NCI-H128 (cell line): ENCODE data around the gene RPS24.
A peak's percentile ranks its signal among the peaks of the same experiment; 100 is the strongest.
"Not testable (repeated sequence)": the region's sequence is repeated elsewhere in the genome, so short reads cannot be mapped to it uniquely, and the experiment has no call there.

Experiments used
- DNase-seq: peaks from one replicate; lab custom pipeline; 2025; ENCODE audit not compliant: unreplicated experiment; lab: John Stamatoyannopoulos, UW

Gene RPS24

GRCh38 chr10:78033637-78034470 is at the start of gene RPS24:
Gene RPS24, plus strand, starts transcription at chr10:78033863. Its CDS starts 39 bp downstream, at chr10:78033902.
- peak; percentile 92 for DNase-seq

GRCh38 chr10:77984986-77985385 is 48.7 kb upstream of the RPS24 start:
- DNase-seq, result no peak

GRCh38 chr10:77987671-77988255 is 45.9 kb upstream of the RPS24 start:
- no peak for DNase-seq

- no peak for DNase-seq
Observed at GRCh38 chr10:77989081-77989724, 44.5 kb upstream of the RPS24 start.

GRCh38 chr10:77993620-77994019 is 40.0 kb upstream of the RPS24 start:
- DNase-seq, result no peak

GRCh38 chr10:77998780-77999179 is 34.9 kb upstream of the RPS24 start:
- not testable (repeated sequence) for DNase-seq

- DNase-seq, result no peak
Observed at GRCh38 chr10:78000206-78000605, 33.5 kb upstream of the RPS24 start.

GRCh38 chr10:78000956-78001472 is 32.6 kb upstream of the RPS24 start:
- DNase-seq, result no peak

- no peak for DNase-seq
Observed at GRCh38 chr10:78002541-78003288, 30.9 kb upstream of the RPS24 start.

- no peak for DNase-seq
Observed at GRCh38 chr10:78004215-78005026, 29.2 kb upstream of the RPS24 start.

- no peak for DNase-seq
Observed at GRCh38 chr10:78007172-78007571, 26.5 kb upstream of the RPS24 start.

GRCh38 chr10:78009662-78010061 is 24.0 kb upstream of the RPS24 start:
- DNase-seq, result no peak

GRCh38 chr10:78010278-78010677 is 23.4 kb upstream of the RPS24 start:
- no peak for DNase-seq

- DNase-seq, result no peak
Observed at GRCh38 chr10:78011065-78011464, 22.6 kb upstream of the RPS24 start.

- DNase-seq, result no peak
Observed at GRCh38 chr10:78013564-78013963, 20.1 kb upstream of the RPS24 start.

- DNase-seq, result no peak
Observed at GRCh38 chr10:78015546-78015945, 18.1 kb upstream of the RPS24 start.

- DNase-seq, result no peak
Observed at GRCh38 chr10:78017856-78018255, 15.8 kb upstream of the RPS24 start.

GRCh38 chr10:78019264-78019663 is 14.4 kb upstream of the RPS24 start:
- DNase-seq, result no peak

- DNase-seq, result no peak
Observed at GRCh38 chr10:78021201-78021600, 12.5 kb upstream of the RPS24 start.

- DNase-seq, result no peak
Observed at GRCh38 chr10:78023741-78024140, 9.9 kb upstream of the RPS24 start.
